Measurements from ENCODE around the gene MARF1.
"Not testable (repeated sequence)": the region's sequence is repeated elsewhere in the genome, so short reads cannot be mapped to it uniquely, and the experiment has no call there.

The MARF1 gene

DNA sequence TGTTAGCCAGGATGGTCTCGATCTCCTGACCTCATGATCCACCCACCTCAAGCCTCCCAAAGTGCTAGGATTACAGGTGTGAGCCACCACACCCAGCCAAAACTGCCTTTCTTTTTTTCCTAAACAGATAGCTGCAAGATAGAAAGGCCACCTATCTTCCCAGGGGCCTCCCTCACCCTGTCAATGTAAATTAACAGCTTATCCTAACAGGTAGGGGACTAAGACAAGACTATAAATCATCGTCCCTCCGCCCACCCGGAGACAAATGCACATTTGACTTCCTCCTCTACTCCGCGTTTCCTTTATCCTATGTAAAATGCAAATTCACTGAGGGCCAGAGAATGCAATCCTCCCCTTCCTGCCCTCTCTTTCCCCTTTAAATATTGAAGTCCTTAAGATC lies 71.4 kb downstream of the MARF1 start:
- Histone ChIP-seq H3K9me3 (ENCODE audit: control insufficient read depth in 2 of 2, low read length in 2 of 2) (no peaks in the 10 kb centered on the region), H3K27me3 (ENCODE audit: control insufficient read depth in 1 of 2, insufficient read depth in 2 of 2, low read length in 2 of 2) (no peaks in the 10 kb centered on the region), H3K4me1 (ENCODE audit: control insufficient read depth, insufficient read depth, low read length) (peaks cover 3% of the 10 kb centered on the region), H3K9ac (ENCODE audit: low read length in 2 of 2) (no peak overlapping the region), H3K27ac (ENCODE audit: low read length) (no peak overlapping the region), H3K4me3 (ENCODE audit: low read length in 2 of 2) (no peak overlapping the region), H3K36me3 (ENCODE audit: control insufficient read depth in 2 of 2, insufficient read depth in 2 of 2, low read length in 2 of 2) (peaks cover 0 to 6% of the 10 kb centered on the region in 2 donors)

DNA sequence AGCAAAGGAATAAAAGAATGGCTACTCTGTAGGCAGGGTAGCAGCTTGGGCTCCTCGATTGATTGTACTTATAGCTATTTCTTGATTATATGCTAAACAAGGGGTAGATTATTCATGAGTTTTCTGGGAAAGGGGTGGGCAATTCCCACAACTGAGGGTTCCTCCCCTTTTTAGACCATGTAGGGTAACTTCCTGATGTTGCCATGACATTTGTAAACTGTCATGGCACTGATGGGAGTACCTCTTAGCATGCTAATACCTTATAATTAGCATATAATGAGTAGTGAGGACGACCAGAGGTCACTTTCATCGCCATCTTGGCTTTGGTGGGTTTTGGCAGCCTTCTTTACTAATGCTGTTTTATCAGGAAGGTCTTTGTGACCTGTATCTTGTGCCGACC lies 72.3 kb downstream of the MARF1 start:
- not testable (repeated sequence) for H3K4me1 ChIP-seq (ENCODE audit: control insufficient read depth, insufficient read depth, low read length); H3K9ac ChIP-seq (ENCODE audit: low read length in 2 of 2); H3K27me3 ChIP-seq (ENCODE audit: control insufficient read depth in 1 of 2, insufficient read depth in 2 of 2, low read length in 2 of 2); H3K9me3 ChIP-seq (ENCODE audit: control insufficient read depth in 2 of 2, low read length in 2 of 2); H3K27ac ChIP-seq (ENCODE audit: low read length); H3K36me3 ChIP-seq (ENCODE audit: control insufficient read depth in 2 of 2, insufficient read depth in 2 of 2, low read length in 2 of 2); H3K4me3 ChIP-seq (ENCODE audit: low read length in 2 of 2)

DNA sequence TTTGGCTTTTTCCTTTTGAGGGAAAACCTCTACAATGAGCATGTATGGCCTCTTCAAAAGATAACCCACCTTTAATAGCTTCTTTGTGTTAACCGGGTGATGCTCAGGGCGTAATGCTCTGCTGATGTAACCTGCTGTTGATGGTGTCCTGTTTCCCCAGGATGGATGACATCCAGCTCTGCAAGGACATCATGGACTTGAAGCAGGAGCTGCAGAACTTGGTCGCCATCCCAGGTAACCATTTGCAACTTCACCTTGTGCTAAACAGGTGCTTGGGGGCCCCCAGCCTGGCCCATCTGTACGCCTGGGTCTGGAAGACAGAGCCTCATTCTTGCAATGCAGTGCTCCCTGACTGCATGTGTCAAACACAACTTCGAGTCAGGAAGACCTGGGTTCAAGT lies 75.1 kb downstream of the MARF1 start:
- Histone ChIP-seq H3K4me1 (ENCODE audit: control insufficient read depth, insufficient read depth, low read length) (no peaks in the 10 kb centered on the region), H3K4me3 (ENCODE audit: low read length in 2 of 2) (no peak overlapping the region), H3K27me3 (ENCODE audit: control insufficient read depth in 1 of 2, insufficient read depth in 2 of 2, low read length in 2 of 2) (no peaks in the 10 kb centered on the region), H3K9ac (ENCODE audit: low read length in 2 of 2) (no peak overlapping the region), H3K36me3 (ENCODE audit: control insufficient read depth in 2 of 2, insufficient read depth in 2 of 2, low read length in 2 of 2) (peaks cover 0 to 6% of the 10 kb centered on the region in 2 donors), H3K27ac (ENCODE audit: low read length) (no peak overlapping the region), H3K9me3 (ENCODE audit: control insufficient read depth in 2 of 2, low read length in 2 of 2) (no peaks in the 10 kb centered on the region)

DNA sequence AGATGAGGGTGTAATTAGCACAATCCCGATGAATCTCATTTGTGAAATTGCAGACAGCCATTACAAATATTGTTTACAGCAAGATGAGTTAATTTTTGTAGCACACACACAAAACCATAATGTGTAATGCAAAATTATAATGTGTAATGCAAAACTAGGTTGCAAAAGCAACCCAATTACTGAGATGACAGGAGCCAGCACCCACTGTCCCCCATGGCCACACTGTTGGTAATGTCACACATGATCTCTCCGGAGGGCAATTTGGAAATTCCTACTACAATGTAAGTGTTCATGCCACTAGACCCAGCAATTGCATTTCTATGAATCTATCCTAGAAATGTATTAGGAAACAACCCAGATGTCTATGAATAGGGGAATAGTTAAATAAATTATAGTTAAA lies 76.9 kb downstream of the MARF1 start:
- Histone ChIP-seq H3K9me3 (ENCODE audit: control insufficient read depth in 2 of 2, low read length in 2 of 2) (no peaks in the 10 kb centered on the region), H3K4me3 (ENCODE audit: low read length in 2 of 2) (no peak overlapping the region), H3K27me3 (ENCODE audit: control insufficient read depth in 1 of 2, insufficient read depth in 2 of 2, low read length in 2 of 2) (no peaks in the 10 kb centered on the region), H3K9ac (ENCODE audit: low read length in 2 of 2) (no peak overlapping the region), H3K36me3 (ENCODE audit: control insufficient read depth in 2 of 2, insufficient read depth in 2 of 2, low read length in 2 of 2) (peaks cover 0 to 6% of the 10 kb centered on the region in 2 donors), H3K4me1 (ENCODE audit: control insufficient read depth, insufficient read depth, low read length) (no peaks in the 10 kb centered on the region), H3K27ac (ENCODE audit: low read length) (no peak overlapping the region)

DNA sequence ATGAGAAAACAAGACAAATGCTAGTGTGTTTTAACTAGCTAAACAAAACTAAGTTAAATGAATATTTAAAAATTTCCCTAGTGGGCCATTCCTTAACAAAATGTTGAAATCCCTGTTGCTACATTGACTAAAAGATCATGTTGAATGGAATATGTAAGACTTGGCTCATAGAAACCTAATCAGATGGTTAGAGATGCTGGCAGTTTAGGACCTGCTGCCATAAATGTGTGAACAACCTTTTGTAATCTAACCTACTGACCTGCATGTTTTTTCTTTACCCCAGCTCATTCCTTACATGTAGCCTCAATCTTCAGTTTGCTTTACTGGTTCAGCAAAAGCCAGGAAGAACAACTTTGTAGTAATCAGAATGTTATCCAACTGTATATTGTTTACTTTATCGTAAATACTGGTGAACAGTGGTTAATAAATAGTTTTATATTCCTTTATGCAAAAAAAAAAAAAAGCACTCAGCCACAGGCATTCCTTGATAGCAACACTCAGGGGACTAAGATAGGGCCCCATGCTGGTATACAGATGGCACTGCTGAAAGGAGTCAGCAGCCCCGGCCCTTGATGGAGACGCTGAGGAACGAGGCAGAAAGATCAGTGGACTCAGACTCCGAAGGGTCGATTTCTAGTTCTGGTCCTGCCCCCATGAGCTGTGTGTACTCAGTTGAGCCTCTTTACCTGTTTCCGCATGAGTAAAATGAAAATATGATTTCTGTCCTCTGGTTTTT lies 78.2 kb downstream of the MARF1 start:
- Histone ChIP-seq H3K27ac (ENCODE audit: low read length) (no peak overlapping the region), H3K4me3 (ENCODE audit: low read length in 2 of 2) (no peak overlapping the region), H3K36me3 (ENCODE audit: control insufficient read depth in 2 of 2, insufficient read depth in 2 of 2, low read length in 2 of 2) (peaks cover 0 to 6% of the 10 kb centered on the region in 2 donors), H3K9me3 (ENCODE audit: control insufficient read depth in 2 of 2, low read length in 2 of 2) (no peaks in the 10 kb centered on the region), H3K27me3 (ENCODE audit: control insufficient read depth in 1 of 2, insufficient read depth in 2 of 2, low read length in 2 of 2) (no peaks in the 10 kb centered on the region), H3K4me1 (ENCODE audit: control insufficient read depth, insufficient read depth, low read length) (no peaks in the 10 kb centered on the region), H3K9ac (ENCODE audit: low read length in 2 of 2) (no peak overlapping the region)

DNA sequence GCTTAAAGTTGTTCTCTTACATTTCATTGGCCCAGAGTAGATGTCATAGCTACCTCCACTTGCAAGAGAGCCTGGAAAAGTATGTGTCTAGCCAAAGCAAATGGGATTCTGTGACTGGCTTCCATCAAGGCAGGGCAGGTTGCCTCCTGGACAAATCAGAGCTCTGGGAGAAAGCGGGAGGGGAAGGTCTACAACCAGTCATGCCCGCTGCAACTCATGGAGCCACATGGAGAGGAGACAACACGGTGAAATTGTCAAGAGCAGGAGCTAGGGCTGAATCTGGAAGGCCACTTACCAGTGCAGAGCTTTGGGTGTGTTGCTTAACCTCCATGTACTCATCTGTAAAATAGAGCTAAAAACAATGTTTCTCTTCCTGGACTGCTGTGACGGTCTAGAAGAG lies 83.8 kb downstream of the MARF1 start:
- Histone ChIP-seq H3K27ac (ENCODE audit: low read length) (no peak overlapping the region), H3K36me3 (ENCODE audit: control insufficient read depth in 2 of 2, insufficient read depth in 2 of 2, low read length in 2 of 2) (no peaks in the 10 kb centered on the region), H3K9me3 (ENCODE audit: control insufficient read depth in 2 of 2, low read length in 2 of 2) (no peaks in the 10 kb centered on the region), H3K27me3 (ENCODE audit: control insufficient read depth in 1 of 2, insufficient read depth in 2 of 2, low read length in 2 of 2) (no peaks in the 10 kb centered on the region), H3K4me3 (ENCODE audit: low read length in 2 of 2) (no peak overlapping the region), H3K4me1 (ENCODE audit: control insufficient read depth, insufficient read depth, low read length) (no peaks in the 10 kb centered on the region), H3K9ac (ENCODE audit: low read length in 2 of 2) (no peak overlapping the region)

DNA sequence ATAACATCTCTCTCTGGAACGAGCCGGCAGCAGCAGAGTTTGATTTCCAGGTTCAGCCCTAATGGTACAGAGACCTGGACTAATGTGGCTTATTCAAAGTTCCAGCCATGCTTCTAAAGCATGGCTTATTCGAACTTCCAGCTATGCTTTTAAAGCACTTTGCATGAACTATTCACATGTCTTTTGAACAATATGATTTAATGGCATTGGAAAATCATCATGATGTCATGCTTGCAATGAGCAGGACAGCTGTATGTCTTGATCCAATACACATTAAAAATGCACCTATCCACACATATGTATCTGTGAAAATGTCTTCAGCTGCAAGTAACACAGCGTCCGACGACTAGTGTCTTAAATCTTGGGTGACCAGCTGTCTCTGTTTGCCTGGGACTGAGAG lies 85.7 kb downstream of the MARF1 start:
- Histone ChIP-seq H3K36me3 (ENCODE audit: control insufficient read depth in 2 of 2, insufficient read depth in 2 of 2, low read length in 2 of 2) (no peaks in the 10 kb centered on the region), H3K27me3 (ENCODE audit: control insufficient read depth in 1 of 2, insufficient read depth in 2 of 2, low read length in 2 of 2) (no peaks in the 10 kb centered on the region), H3K4me1 (ENCODE audit: control insufficient read depth, insufficient read depth, low read length) (no peaks in the 10 kb centered on the region), H3K4me3 (ENCODE audit: low read length in 2 of 2) (no peak overlapping the region), H3K27ac (ENCODE audit: low read length) (no peak overlapping the region), H3K9me3 (ENCODE audit: control insufficient read depth in 2 of 2, low read length in 2 of 2) (no peaks in the 10 kb centered on the region), H3K9ac (ENCODE audit: low read length in 2 of 2) (no peak overlapping the region)

DNA sequence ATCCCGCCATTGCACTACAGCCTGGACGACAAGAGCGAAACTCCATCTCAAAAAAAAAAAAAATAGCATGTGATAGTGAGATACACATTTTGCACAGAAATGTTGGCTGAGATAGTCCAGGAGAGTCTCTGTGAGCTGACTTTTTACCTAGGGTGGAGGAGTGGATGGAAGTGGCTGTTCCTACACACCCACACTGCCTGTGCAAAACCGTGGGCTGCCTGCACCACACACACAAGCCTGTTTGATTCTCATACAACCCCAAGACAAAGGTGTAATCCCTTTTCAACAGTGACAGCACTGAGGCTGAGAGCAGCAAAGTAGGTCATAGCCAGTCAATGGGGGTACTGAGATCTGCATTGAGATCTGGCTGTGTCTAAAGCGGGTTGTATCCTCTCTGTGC lies 86.8 kb downstream of the MARF1 start:
- Histone ChIP-seq H3K27ac (ENCODE audit: low read length) (no peak overlapping the region), H3K27me3 (ENCODE audit: control insufficient read depth in 1 of 2, insufficient read depth in 2 of 2, low read length in 2 of 2) (no peaks in the 10 kb centered on the region), H3K4me3 (ENCODE audit: low read length in 2 of 2) (no peak overlapping the region), H3K36me3 (ENCODE audit: control insufficient read depth in 2 of 2, insufficient read depth in 2 of 2, low read length in 2 of 2) (no peaks in the 10 kb centered on the region), H3K9me3 (ENCODE audit: control insufficient read depth in 2 of 2, low read length in 2 of 2) (no peaks in the 10 kb centered on the region), H3K9ac (ENCODE audit: low read length in 2 of 2) (no peak overlapping the region), H3K4me1 (ENCODE audit: control insufficient read depth, insufficient read depth, low read length) (no peaks in the 10 kb centered on the region)

DNA sequence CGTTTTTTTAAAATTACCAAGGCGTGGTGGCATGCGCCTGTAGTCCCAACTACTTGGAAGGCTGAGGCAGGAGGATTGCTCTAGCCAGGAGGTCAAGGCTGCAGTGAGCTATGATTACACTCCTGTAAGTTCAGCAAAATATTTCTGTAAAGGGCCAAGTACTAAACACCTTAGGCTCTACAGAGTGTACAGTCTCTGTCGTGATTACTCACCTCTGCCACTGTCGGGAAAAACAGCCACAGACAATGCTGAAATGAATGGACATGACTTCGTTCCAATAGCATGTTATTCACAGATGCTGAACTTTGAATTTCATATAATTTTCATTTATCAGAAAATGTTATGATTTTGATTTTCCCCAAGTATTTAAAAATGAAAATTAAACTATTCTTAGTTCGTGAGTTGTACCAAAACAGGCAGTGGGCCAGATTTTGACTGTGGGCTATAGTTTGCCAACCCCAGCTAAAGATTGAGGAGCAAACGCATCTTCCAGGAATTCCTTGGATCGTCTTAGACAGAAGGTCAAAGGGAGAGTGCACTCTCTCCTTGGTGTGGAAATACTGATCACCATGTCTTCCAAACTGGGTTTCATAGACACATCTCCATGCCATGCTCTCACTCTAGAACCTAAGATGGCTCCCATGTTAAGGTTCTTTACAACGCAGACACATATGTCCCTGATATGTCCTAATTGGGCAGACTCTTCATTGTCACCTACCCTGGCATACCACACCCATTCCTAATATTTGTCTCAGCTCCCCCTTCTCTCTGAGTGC lies 89.5 kb downstream of the MARF1 start:
- Histone ChIP-seq H3K4me1 (ENCODE audit: control insufficient read depth, insufficient read depth, low read length) (no peaks in the 10 kb centered on the region), H3K9me3 (ENCODE audit: control insufficient read depth in 2 of 2, low read length in 2 of 2) (no peaks in the 10 kb centered on the region), H3K4me3 (ENCODE audit: low read length in 2 of 2) (no peak overlapping the region), H3K27me3 (ENCODE audit: control insufficient read depth in 1 of 2, insufficient read depth in 2 of 2, low read length in 2 of 2) (no peaks in the 10 kb centered on the region), H3K36me3 (ENCODE audit: control insufficient read depth in 2 of 2, insufficient read depth in 2 of 2, low read length in 2 of 2) (no peaks in the 10 kb centered on the region), H3K9ac (ENCODE audit: low read length in 2 of 2) (no peak overlapping the region), H3K27ac (ENCODE audit: low read length) (no peak overlapping the region)

DNA sequence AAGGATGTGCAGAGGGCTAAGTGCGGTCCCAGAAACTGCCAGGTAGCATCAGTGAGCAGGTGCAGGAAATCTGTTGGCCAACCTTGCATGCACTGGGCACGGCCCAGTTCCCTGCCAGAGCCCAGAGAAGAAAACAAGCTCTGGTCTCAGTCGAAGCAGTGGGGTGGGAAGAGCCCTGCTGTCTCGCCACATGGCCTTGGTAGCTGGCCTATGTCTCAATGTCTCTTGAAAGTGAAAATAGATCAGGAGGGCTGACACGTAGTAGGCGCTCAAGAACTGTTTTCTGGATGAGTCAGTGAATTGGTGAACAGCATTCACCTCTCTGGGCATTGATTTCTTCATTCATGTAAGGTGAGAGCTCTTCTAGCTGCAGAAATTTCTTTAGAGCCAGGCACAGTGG lies 90.4 kb downstream of the MARF1 start:
- Histone ChIP-seq H3K4me1 (ENCODE audit: control insufficient read depth, insufficient read depth, low read length) (no peaks in the 10 kb centered on the region), H3K9me3 (ENCODE audit: control insufficient read depth in 2 of 2, low read length in 2 of 2) (no peaks in the 10 kb centered on the region), H3K4me3 (ENCODE audit: low read length in 2 of 2) (no peak overlapping the region), H3K9ac (ENCODE audit: low read length in 2 of 2) (no peak overlapping the region), H3K27ac (ENCODE audit: low read length) (no peak overlapping the region), H3K36me3 (ENCODE audit: control insufficient read depth in 2 of 2, insufficient read depth in 2 of 2, low read length in 2 of 2) (peaks cover 0 to 2% of the 10 kb centered on the region in 2 donors), H3K27me3 (ENCODE audit: control insufficient read depth in 1 of 2, insufficient read depth in 2 of 2, low read length in 2 of 2) (no peaks in the 10 kb centered on the region)

DNA sequence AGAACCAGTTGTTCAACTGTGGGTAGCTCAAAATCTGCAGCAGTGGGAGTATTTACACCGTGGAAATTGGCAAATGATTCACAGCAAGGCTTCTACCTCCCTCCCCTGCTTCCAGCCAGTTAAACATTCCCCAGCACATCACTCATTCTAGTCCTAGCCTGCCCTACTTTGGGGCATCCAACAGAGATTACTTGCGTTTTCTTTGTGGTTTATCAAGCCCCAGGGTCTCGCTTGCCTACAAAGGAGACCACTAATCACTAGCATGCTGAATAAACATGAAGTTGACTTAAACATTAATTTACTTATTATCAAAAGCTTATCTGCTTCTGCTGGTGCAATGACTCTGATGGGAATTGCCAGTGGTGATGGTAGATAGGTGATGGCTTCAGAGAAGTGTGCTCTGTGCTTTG lies 94.5 kb downstream of the MARF1 start:
- Histone ChIP-seq H3K9me3 (ENCODE audit: control insufficient read depth in 2 of 2, low read length in 2 of 2) (no peaks in the 10 kb centered on the region), H3K27ac (ENCODE audit: low read length) (no peak overlapping the region), H3K27me3 (ENCODE audit: control insufficient read depth in 1 of 2, insufficient read depth in 2 of 2, low read length in 2 of 2) (no peaks in the 10 kb centered on the region), H3K36me3 (ENCODE audit: control insufficient read depth in 2 of 2, insufficient read depth in 2 of 2, low read length in 2 of 2) (peaks cover 0 to 2% of the 10 kb centered on the region in 2 donors), H3K4me3 (ENCODE audit: low read length in 2 of 2) (no peak overlapping the region), H3K4me1 (ENCODE audit: control insufficient read depth, insufficient read depth, low read length) (peaks cover 3% of the 10 kb centered on the region), H3K9ac (ENCODE audit: low read length in 2 of 2) (no peak overlapping the region)
